Endothelial cell of umbilical vein (primary cell): ENCODE data around the gene PDLIM3. TPM values are rescaled to one million over a fixed set of nuclear protein-coding genes. Genes with fewer than 3 reads are reported as not detected.

Experiments used
- BruUV-seq: library from RNA; stranded (reverse); fragments of 400-500 nt; replicated peaks from 2 replicates; lab custom pipeline; 2021; lab: Mats Ljungman, UMichigan
- CTCF ChIA-PET: fragments of 300-600, 350-600 bp; sonication (Branson Sonifier 250); formaldehyde crosslinking; loops from one replicate; lab custom pipeline; 2021; ENCODE audit warnings: antibody characterized with exemption, inconsistent platforms; lab: Charles Lee
- POLR2A ChIA-PET: fragments of 300-600, 350-600 bp; sonication (Branson Sonifier 250); formaldehyde crosslinking; loops from one replicate; lab custom pipeline; 2021; ENCODE audit warnings: antibody characterized with exemption, inconsistent platforms; lab: Charles Lee
- DNase-seq: peaks from one replicate; pipeline ENCODE4 v3.0.0-alpha.2; 2011; ENCODE audit warnings: low read depth, low spot score
- FAIRE-seq: peaks from 2 replicates; lab custom pipeline; 2011; peaks lifted over from hg19 to GRCh38; lab: Jason Lieb, UNC
- H2AFZ ChIP-seq: 2 replicates; pipeline ENCODE4 v1.6.0; 2012; ENCODE audit warnings: low read depth, low read length, control low read depth, inconsistent platforms
- H3K27ac ChIP-seq: 2 replicates; pipeline ENCODE4 v1.5.1; 2011; ENCODE audit warnings: low read depth, mild to moderate bottlenecking, control low read depth, low read length, moderate library complexity; ENCODE audit not compliant: insufficient read depth
- H3K27me3 ChIP-seq, 2 experiments: 2 replicates each; pipeline versions ENCODE4 v1.6.0 to v1.6.1; 2011; ENCODE audit warnings: low read length in 2 of 2, mixed read lengths in 1 of 2; ENCODE audit not compliant: control insufficient read depth in 2 of 2, insufficient read depth in 2 of 2
- H3K36me3 ChIP-seq, 2 experiments: 2 replicates in 1 of 2; 3 replicates in 1 of 2; pipeline ENCODE4 v1.5.1; 2011; ENCODE audit warnings: low read length in 2 of 2, mild to moderate bottlenecking in 1 of 2, moderate library complexity in 1 of 2; ENCODE audit not compliant: control insufficient read depth in 2 of 2, insufficient read depth in 2 of 2; ENCODE audit errors: extremely low read depth in 1 of 2
- H3K4me1 ChIP-seq: 3 replicates; pipeline ENCODE4 v1.5.1; 2011; ENCODE audit warnings: mild to moderate bottlenecking, low read length; ENCODE audit not compliant: control insufficient read depth, insufficient read depth; ENCODE audit errors: extremely low read depth
- H3K4me2 ChIP-seq: 2 replicates; pipeline ENCODE4 v1.6.1; 2011; ENCODE audit warnings: low read length, control low read depth, mixed read lengths; ENCODE audit not compliant: insufficient read depth
- H3K4me3 ChIP-seq, 3 experiments: fragments of 200-600 bp in 1 of 3; sonication (generic), shearing (Covaris generic) in 1 of 3; replicated peaks in 1 of 3; 2 replicates each; pipeline ENCODE4 v1.5.1; 2011 to 2016; ENCODE audit warnings: control low read depth in 3 of 3, low read length in 3 of 3, mild to moderate bottlenecking in 2 of 3, inconsistent platforms in 1 of 3, low read depth in 1 of 3, moderate library complexity in 1 of 3; ENCODE audit not compliant: insufficient read depth in 1 of 3
- H3K79me2 ChIP-seq: 2 replicates; pipeline ENCODE4 v1.6.0; 2012; ENCODE audit warnings: low read length, inconsistent platforms; ENCODE audit not compliant: control insufficient read depth, insufficient read depth
- H3K9ac ChIP-seq: replicated peaks from 2 replicates; pipeline ENCODE3; 2011; ENCODE audit warnings: low read length, control low read depth; ENCODE audit not compliant: insufficient read depth; ENCODE audit errors: extremely low read depth
- H3K9me1 ChIP-seq: replicated peaks from 3 replicates; pipeline ENCODE4 v1.6.0; 2011; ENCODE audit warnings: mild to moderate bottlenecking, low read length; ENCODE audit not compliant: control insufficient read depth, insufficient read depth; ENCODE audit errors: extremely low read depth
- H3K9me3 ChIP-seq: replicated peaks from 2 replicates; pipeline ENCODE4 v1.5.1; 2012; ENCODE audit warnings: low read length, inconsistent platforms; ENCODE audit not compliant: control insufficient read depth, insufficient read depth
- H4K20me1 ChIP-seq: replicated peaks from 2 replicates; pipeline ENCODE3; 2011; ENCODE audit warnings: mild to moderate bottlenecking, low read length; ENCODE audit not compliant: control insufficient read depth, insufficient read depth; ENCODE audit errors: extremely low read depth
- CTCF ChIP-seq, 2 donors: IDR thresholded peaks; 1 replicate in 1 of 2; 2 replicates in 1 of 2; pipeline ENCODE4 v1.5.1; 2011; ENCODE audit warnings: low read length in 2 of 2, mild to moderate bottlenecking in 2 of 2, moderate library complexity in 2 of 2, control low read depth in 1 of 2, inconsistent platforms in 1 of 2, low read depth in 1 of 2; ENCODE audit not compliant: insufficient read depth in 1 of 2; ENCODE audit errors: extremely low read depth in 1 of 2
- EZH2 ChIP-seq: IDR thresholded peaks from 2 replicates; pipeline ENCODE4 v1.6.1; 2012; ENCODE audit warnings: borderline replicate concordance, low read depth, mild to moderate bottlenecking, moderate library complexity, low read length, inconsistent platforms; ENCODE audit not compliant: severe bottlenecking
- FOS ChIP-seq: IDR thresholded peaks from 2 replicates; pipeline ENCODE4 v1.6.1; 2011; ENCODE audit warnings: mild to moderate bottlenecking, low read length, moderate library complexity, borderline replicate concordance; ENCODE audit not compliant: insufficient read depth
- GATA2 ChIP-seq: IDR thresholded peaks from 2 replicates; pipeline ENCODE4 v1.7.0; 2011; ENCODE audit warnings: low read depth, mild to moderate bottlenecking, moderate library complexity, mixed read lengths, low read length; ENCODE audit not compliant: insufficient read length, insufficient read depth
- JUN ChIP-seq: IDR thresholded peaks from 2 replicates; pipeline ENCODE4 v1.6.1; 2011; ENCODE audit warnings: borderline replicate concordance, low read depth; ENCODE audit not compliant: insufficient read length, insufficient read depth
- MAX ChIP-seq: IDR thresholded peaks from 2 replicates; pipeline ENCODE4 v1.6.1; 2011; ENCODE audit not compliant: insufficient read depth, insufficient read length
- MYC ChIP-seq: IDR thresholded peaks from one replicate; pipeline ENCODE4 v1.6.1; 2011; ENCODE audit warnings: mild to moderate bottlenecking, low read depth, low read length
- POLR2A ChIP-seq: IDR thresholded peaks from 2 replicates; pipeline ENCODE4 v1.6.1; 2012; ENCODE audit warnings: low read depth, mild to moderate bottlenecking, control low read depth, low read length
- POLR2AphosphoS5 ChIP-seq: IDR thresholded peaks from 2 replicates; pipeline ENCODE4 v1.6.1; 2012; ENCODE audit warnings: low read depth, mild to moderate bottlenecking, control low read depth, low read length, moderate library complexity; ENCODE audit not compliant: insufficient read depth
- dilution Hi-C: fragments of 300-500 bp; cut with MboI; formaldehyde crosslinking; loops from one replicate; pipeline ENCODE4 v1.15.0; 2019; ENCODE audit warnings: low sequenced_read_pairs; ENCODE audit not compliant: extremely low pct_ligation_motif_present
- intact Hi-C: fragments of 100-400 bp; cut with micrococcal nuclease; formaldehyde crosslinking; loops from one replicate; pipeline ENCODE4 v1.10.0; 2022
- polyA plus RNA-seq, 4 experiments: library from polyadenylated mRNA; depleted of rRNA in 3 of 4; stranded (reverse) in 3 of 4; unstranded in 1 of 4; fragments of >200 nt; gene quantifications; 2 replicates each; pipeline versions ENCODE4 v1.2.1 to v1.2.3, GENCODE V29; 2011 to 2012; ENCODE audit warnings: missing spikeins in 1 of 4
- total RNA-seq: library from RNA; stranded (reverse); gene quantifications from 2 replicates; pipeline ENCODE4 v1.2.3, GENCODE V29; 2021

The PDLIM3 gene
- total and polyA plus RNA-seq, 2 donors (not counting 3 experiments of a cell fraction or from before 2014, with no cell fraction given): 9.7 to 17.6 TPM

- dilution Hi-C loops (no loop called here), intact Hi-C loops (no loop called here)
- Histone ChIP-seq H3K36me3 (no peaks in the 10 kb centered on the region), H4K20me1 (no peaks in the 10 kb centered on the region), H3K4me1 (no peaks in the 10 kb centered on the region), H3K27me3 (no peaks in the 10 kb centered on the region), H3K79me2 (no peaks in the 10 kb centered on the region), H3K4me2 (no peak overlapping the region), H3K27ac (no peak overlapping the region), H3K4me3 (no peak overlapping the region), H3K9me1 (no peaks in the 10 kb centered on the region), H3K9ac (no peak overlapping the region), H2AFZ (no peak overlapping the region), H3K9me3 (no peaks in the 10 kb centered on the region)
- TF ChIP-seq CTCF (IDR thresholded peaks at IDR 0.05; ENCODE audit: extremely low read depth in 1 of 2, insufficient read depth in 1 of 2, low read depth in 1 of 2, low read length in 2 of 2) (no peak), POLR2AphosphoS5 (no peak), EZH2 (no peak), FOS (no peak), JUN (no peak), GATA2 (no peak), MYC (no peak), MAX (no peak), POLR2A (no peak)
- ChIA-PET CTCF (interaction anchor here (1.2 kb wide), 1 partner anchor 45 kb away, joined by 3 read pairs; no protein-coding TSS in a partner anchor), POLR2A (no interaction called here)
- FAIRE-seq: no peak
- DNase-seq: no peak
- no TSS peak for BruUV-seq
These were observed 16.9 kb upstream of the PDLIM3 start for GRCh38 chr4:185552254-185552653.
